HG02571 (cell line): ENCODE data around the gene GSPT1.

Experiments
- ATAC-seq: cut with Tn5 transposase; IDR thresholded peaks from one replicate; pipeline ENCODE4 v1.9.1; 2021; ENCODE audit warnings: mild to moderate bottlenecking, moderate library complexity; ENCODE audit not compliant: unreplicated experiment

GSPT1 gene

DNA sequence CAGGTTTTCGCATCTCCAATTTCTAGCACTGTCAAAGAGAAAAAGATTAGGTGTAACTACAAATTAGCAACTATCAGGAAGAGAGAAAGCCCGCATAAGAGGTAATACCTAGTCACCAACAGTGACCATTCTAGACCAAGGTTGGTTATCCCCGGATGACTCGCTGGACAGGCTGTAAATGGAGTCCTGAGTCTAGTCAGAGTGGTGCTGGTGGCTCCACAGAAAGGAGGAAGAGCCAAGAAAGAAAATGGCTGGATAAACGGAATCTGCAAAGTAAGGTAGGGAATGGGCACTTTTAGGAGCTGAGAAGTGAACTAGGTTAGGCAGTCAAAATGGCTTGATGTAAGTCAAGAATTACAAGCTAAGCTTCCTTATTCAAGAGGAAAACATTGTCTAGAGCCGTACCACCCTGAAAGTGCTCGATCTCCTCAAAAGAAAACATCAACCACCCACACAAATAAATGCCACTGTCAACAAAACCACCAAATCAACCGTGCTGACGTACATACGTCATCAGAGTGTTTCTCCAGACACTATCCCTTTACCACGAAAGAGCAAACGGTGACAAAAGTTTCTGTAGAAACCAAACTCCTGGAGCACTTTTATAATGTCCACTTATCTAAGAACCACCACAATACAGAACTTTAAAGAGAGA, 2.2 kb downstream of the GSPT1 start:
- no peak for ATAC-seq

GRCh38 chr16:11909653-11910545, 5.9 kb downstream of the GSPT1 start:
- ATAC-seq: no peak

DNA sequence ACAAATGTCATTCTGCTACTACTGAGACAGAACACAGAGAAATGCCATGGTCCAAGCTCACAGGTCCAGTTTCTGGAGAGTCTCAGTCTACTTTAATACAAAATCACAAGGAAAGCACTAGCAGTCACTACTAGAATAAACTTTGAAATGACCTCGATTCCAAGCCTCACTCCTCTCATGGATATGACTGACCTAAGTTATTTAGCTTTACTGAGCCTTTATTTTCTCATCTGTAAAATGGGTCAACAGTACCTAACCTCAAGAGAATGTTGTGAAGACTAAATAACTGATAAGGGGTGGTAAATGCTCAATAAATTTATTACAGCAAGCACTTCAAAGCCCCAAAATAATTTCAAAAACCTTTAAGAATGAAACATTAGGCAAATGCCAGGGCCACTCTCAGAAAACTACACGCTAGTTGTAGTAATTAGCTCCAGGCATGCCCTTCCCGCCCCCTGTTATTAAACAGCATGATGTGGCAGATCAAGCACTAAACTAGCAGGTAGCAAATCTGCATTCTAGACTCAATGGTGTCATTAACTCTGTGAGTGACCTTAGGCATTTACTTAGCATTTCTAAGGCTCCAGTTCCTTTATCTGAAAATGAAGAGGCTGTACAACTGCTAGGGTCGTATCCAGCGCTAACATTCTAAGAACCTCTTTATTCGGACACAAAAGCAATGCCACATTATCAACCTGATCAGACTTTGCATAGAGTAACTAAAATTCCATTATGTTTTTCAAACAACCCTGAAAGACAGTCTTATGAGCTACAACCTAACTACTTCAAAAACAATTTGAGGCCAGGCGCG, 8.4 kb downstream of the GSPT1 start:
- no peak for ATAC-seq

- no peak for ATAC-seq
Observed at GRCh38 chr16:11903906-11904305, 11.8 kb downstream of the GSPT1 start.

- ATAC-seq: no peak
Observed at GRCh38 chr16:11901091-11901490, 14.7 kb downstream of the GSPT1 start.

GRCh38 chr16:11896486-11897176, 19.1 kb downstream of the GSPT1 start:
- no peak for ATAC-seq

- ATAC-seq: no peak
Observed at GRCh38 chr16:11893571-11893970, 22.2 kb downstream of the GSPT1 start.

DNA sequence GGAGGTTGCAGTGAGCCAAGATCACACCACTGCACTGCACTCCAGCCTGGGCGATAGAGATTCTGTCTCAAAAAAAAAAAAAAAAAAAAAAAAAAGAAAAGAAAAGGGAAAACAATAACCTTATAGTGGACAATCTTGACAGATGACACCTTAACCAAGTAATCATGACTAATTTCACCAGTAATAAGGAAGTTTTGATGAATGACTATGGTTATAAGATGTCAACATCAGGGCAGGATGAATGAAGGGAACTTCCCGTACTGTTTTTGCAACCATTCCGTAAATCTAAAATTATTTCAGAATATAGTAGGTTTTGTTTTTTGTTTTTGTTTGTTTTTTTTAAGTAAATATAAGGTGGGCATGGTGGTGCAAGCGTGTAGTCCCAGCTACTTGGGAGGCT, 23.0 kb downstream of the GSPT1 start:
- ATAC-seq: no peak

DNA sequence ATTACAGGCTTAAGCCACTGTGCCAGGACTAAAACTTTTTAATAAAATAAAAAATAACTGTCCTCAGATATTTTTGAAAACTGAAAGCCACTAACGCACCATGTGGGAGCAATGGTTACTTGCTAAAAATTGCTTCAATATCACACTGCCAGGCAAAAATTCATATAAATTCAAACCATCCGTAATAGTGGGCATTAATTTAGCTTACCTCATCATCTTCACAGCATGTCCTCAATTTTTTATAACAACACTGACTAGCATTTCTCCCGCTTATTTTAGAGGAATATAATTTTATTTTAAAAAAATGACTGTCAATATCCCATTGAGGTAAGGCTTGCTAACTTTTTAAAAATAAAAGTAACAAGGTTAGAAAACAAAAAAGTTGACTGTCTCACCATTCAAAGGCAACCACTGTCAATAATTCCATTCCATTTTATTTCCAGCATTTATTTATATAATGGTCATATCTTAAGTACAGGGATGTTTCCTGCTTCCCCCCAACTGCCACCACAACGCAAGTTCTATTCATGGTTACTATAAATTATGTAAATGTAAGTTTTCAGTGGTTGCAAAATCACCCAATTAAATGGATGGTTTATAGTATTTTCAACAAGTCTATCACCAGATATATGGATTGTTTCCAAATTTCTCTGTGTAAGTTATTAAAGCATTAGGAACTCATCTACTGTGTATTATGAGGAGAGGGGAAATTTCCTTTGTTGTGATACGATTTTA, 25.4 kb downstream of the GSPT1 start:
- no peak for ATAC-seq

DNA sequence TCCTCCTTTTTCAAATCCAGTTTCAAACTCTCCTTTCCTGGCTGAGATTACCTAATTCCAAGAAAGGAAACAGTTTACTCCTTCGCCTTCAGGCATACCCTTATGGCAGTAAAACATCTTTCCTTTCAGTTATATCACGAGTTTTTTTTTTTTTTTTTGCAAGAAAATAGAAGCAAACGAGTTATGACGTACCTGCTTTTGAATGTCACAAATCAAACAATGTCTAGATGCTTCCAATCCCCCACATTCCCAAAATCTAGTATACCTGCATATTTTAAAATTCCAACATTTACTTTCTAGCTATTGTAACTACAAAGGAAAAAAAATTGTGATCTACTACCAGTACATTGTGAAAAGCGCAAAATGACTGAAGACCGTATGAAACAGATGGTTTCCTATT, 28.9 kb downstream of the GSPT1 start:
- no peak for ATAC-seq

DNA sequence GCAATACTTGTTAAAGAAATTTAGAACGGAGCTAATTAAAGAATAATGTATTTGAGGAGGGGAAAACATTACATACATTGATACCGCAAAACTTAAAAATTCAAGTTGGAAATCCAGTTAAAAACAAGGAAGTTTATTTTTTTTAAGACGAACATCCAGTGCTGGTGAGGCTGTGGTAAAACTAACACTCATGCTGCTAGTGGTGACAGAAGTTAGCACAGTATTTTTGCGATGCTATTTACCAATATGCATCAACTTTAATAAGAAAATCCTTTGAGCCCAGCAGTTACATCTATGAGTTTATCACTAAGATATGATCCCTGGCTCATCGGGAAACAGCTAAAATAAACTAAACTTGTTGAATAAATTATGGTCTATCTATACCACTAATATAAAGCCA, 31.7 kb downstream of the GSPT1 start:
- ATAC-seq: no peak

DNA sequence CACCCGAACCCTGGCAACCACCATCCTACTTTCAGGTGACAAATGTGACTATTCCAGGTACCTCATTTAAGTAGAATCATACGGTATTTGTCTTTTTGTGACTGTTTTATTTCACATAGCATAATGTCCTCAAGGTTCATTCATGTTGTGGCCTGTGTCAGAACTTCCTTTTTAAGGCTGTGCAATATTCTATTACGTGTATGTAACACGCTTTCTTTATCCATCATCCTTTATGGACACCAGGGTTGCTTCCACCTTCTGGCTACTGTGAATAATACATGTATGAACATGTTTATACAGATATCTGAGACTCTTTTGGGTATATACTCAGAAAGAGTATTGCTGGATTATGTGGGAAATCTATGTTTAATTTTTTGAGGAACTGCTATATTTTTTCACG, 35.7 kb downstream of the GSPT1 start:
- ATAC-seq: no peak

- no peak for ATAC-seq
Observed at GRCh38 chr16:11877374-11877773, 38.4 kb downstream of the GSPT1 start.

DNA sequence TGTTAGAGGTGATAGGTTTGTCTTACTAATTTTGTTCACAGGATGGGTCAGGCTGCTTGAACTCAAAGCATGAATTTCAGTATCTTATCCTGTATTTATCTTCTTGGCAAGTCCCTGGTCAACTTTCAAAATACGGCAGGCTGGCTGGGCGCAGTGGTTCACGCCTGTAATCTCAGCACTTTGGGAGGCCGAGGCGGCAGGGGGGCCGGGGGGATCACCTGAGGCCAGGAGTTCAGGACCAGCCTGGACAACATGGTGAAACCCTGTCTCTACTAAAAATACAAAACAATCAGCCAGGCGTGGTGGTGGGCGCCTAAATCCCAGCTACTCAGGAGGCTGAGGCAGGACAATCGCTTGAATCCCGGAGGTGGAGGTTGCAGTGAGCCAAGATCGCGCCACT, 39.5 kb downstream of the GSPT1 start:
- no peak for ATAC-seq

GRCh38 chr16:11875721-11876120, 40.0 kb downstream of the GSPT1 start:
- ATAC-seq: no peak

DNA sequence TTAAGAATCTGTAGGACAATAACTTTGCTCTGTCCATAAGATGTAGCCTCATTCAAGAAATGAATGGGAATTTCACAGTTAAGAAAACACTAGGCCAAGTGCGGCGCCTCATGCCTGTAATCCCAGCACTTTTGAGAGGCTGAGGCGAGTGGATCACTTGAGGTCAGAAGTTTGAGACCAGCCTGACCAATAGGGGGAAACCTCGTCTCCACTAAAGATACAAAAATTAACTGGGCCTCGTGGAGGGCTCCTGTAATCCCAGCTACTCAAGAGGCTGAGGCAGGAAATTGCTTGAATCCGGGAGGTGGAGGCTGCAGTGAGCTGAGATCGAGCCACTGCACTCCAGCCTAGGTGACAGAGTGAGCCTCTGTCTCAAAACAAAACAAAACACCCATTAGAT, 44.6 kb downstream of the GSPT1 start:
- no peak for ATAC-seq

DNA sequence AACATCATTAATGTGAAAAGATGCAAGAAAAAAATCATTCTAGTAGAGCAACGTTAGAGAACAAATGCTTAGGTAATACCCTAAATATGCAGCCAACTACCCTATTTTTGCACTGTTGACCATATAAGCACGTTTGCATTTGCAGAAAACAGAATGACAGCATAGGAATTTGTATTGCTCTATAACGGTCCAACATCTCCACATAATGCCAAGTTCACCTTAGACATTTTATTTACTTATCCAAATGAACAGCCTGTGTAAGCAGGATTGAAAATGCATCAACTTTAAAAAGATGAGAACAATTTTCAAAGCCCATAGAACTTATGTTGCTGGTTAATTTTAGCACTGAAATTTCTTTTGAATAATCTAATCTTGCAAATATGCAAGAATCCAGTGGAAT, 45.4 kb downstream of the GSPT1 start:
- ATAC-seq: no peak

DNA sequence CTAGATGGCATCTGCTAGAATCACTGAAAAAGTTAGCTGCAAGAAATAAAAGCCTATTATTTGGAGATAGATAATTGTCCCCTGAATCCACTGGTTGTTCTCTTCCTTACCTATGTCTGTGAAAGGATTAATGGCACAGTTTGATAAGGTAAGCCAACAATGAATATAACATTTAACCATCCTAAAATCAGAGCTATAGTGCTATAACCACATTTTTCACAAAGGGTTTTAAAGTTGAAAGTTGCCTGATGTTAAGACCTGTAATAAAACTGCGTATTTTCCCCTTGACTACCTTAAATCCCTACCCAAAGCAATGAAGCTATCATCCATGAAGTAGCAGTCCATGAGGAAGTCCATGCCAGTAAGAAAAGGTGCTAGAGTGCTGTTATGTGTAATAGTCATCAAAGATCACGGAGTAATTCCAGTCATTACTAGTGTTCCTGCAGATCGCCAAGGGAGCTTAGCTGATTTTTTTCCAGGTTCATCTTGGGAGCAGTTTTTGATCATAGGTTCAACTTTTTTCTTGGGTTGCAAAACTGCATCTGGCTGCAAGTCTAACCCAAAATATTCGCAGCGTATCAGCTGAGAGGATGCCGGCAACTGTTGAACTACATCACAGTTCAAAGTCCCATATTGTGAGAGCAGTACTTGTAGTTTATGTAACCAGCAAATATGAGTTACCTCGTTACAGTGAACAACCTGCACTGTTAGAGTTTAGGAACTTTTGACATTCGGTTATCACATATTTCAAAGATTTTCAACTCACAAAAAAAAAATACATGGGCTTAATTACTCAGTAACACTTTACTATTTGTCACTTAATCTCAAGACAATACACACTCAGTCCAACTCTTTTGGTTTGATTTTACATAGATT, 46.2 kb downstream of the GSPT1 start:
- no peak for ATAC-seq

DNA sequence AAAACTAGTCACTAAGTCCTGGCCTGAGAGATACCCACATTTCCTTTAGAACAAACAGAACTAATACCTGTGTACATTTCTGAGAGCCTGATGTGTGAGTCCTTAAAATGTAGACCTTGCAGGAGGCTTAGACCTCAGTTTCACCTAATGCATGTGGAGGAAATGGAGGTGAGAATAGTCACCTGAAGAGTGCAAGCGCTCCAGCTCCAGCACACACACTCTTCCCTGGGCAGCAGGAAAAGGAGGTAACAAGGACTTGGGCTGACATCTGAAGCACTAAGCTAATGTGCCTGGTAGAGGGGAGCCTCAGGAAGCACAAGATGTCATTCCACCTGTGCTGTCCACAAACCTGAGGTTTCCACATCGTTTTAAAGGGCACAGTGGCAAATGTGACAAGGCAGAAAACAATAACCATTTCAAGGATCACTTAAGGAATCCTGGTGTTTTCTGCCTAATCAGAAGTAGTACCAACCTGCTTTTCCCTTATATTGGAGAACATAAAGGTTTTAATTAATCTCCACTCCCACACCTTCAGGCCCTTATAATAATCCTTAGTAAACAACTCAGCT, 47.3 kb downstream of the GSPT1 start:
- no peak for ATAC-seq
